Osteoblast (primary cell): ENCODE results near the gene B3GNT7. TPM values are rescaled to one million over a fixed set of nuclear protein-coding genes. Genes with fewer than 3 reads are reported as not detected.
"Not testable (repeated sequence)": the region's sequence is repeated elsewhere in the genome, so short reads cannot be mapped to it uniquely, and the experiment has no call there.

Experiments used
- DNase-seq: peaks from one replicate; pipeline ENCODE4 v3.0.0; 2011; ENCODE audit warnings: low spot score, mixed read lengths; ENCODE audit not compliant: insufficient read length; ENCODE audit errors: missing footprints
- H2AFZ ChIP-seq: 2 replicates; pipeline ENCODE4 v1.6.0; 2011; ENCODE audit warnings: mild to moderate bottlenecking, low read length
- H3K27ac ChIP-seq: 2 replicates; pipeline ENCODE4 v1.5.1; 2011; ENCODE audit warnings: mild to moderate bottlenecking, low read depth, low read length, moderate library complexity
- H3K27me3 ChIP-seq: 2 replicates; pipeline ENCODE4 v1.6.0; 2012; ENCODE audit warnings: mild to moderate bottlenecking, control low read depth, inconsistent platforms, low read length, moderate library complexity; ENCODE audit not compliant: insufficient read depth
- H3K36me3 ChIP-seq: 2 replicates; pipeline ENCODE4 v1.5.1; 2011; ENCODE audit warnings: mild to moderate bottlenecking, low read length, control low read depth, moderate library complexity; ENCODE audit not compliant: insufficient read depth
- H3K4me1 ChIP-seq: 2 replicates; pipeline ENCODE4 v1.5.1; 2011; ENCODE audit warnings: mild to moderate bottlenecking, low read length, control low read depth, moderate library complexity; ENCODE audit not compliant: insufficient read depth
- H3K4me2 ChIP-seq: 2 replicates; pipeline ENCODE4 v1.6.0; 2011; ENCODE audit warnings: mild to moderate bottlenecking, low read length; ENCODE audit not compliant: insufficient read depth
- H3K4me3 ChIP-seq: fragments of 200-600 bp; sonication (generic); 3 replicates; pipeline ENCODE4 v1.5.1; 2012; ENCODE audit warnings: mild to moderate bottlenecking, low read length, inconsistent platforms; ENCODE audit not compliant: insufficient read depth
- H3K79me2 ChIP-seq: 2 replicates; pipeline ENCODE4 v1.6.0; 2012; ENCODE audit warnings: mild to moderate bottlenecking, low read length, control low read depth, inconsistent platforms; ENCODE audit not compliant: insufficient read depth
- H3K9me3 ChIP-seq: 2 replicates; pipeline ENCODE4 v1.5.1; 2011; ENCODE audit warnings: low read depth, low read length, control low read depth
- H4K20me1 ChIP-seq: 2 replicates; pipeline ENCODE4 v1.6.0; 2012; ENCODE audit warnings: mild to moderate bottlenecking, low read length, control low read depth; ENCODE audit not compliant: insufficient read depth
- CTCF ChIP-seq: IDR thresholded peaks from 2 replicates; pipeline ENCODE4 v1.5.1; 2011; ENCODE audit warnings: mild to moderate bottlenecking, low read depth, low read length, moderate library complexity; ENCODE audit errors: extremely low read depth
- total RNA-seq: library from RNA; depleted of rRNA; stranded (reverse); fragments of >200 nt; gene quantifications from 2 replicates; pipeline ENCODE4 v1.2.3, GENCODE V29; 2012

The B3GNT7 gene
- total RNA-seq, 1 donor = 0.72 TPM

- not testable (repeated sequence) for H4K20me1 ChIP-seq, H3K36me3 ChIP-seq, H3K79me2 ChIP-seq, H3K9me3 ChIP-seq, DNase-seq, H3K27me3 ChIP-seq
- peak; percentile 41 for TF ChIP-seq CTCF
- Histone ChIP-seq H3K4me1 (peaks cover 20% of the 10 kb centered on the region), H3K4me3 (peak overlapping the region; percentile 23), H3K27ac (peak overlapping the region; percentile 58), H2AFZ (peak overlapping the region; percentile 77), H3K4me2 (peak overlapping the region; percentile 61)
These were observed 10.3 kb downstream of the B3GNT7 start for GRCh38 chr2:231405601-231406367.

- H3K27ac ChIP-seq, H3K4me2 ChIP-seq, H3K36me3 ChIP-seq, H3K4me3 ChIP-seq, DNase-seq, H3K79me2 ChIP-seq, H2AFZ ChIP-seq, H3K9me3 ChIP-seq, H4K20me1 ChIP-seq, H3K27me3 ChIP-seq: not testable (repeated sequence)
- H3K4me1 ChIP-seq = peaks cover 30% of the 10 kb centered on the region
These were observed 12.2 kb downstream of the B3GNT7 start for GRCh38 chr2:231407686-231408085.

GRCh38 chr2:231408304-231408703 lies 12.8 kb downstream of the B3GNT7 start:
- H3K79me2 ChIP-seq, H2AFZ ChIP-seq, H3K36me3 ChIP-seq, H3K4me2 ChIP-seq, H3K4me3 ChIP-seq, DNase-seq, H3K27me3 ChIP-seq, H3K27ac ChIP-seq, H4K20me1 ChIP-seq, H3K9me3 ChIP-seq: not testable (repeated sequence)
- peaks cover 27% of the 10 kb centered on the region for H3K4me1 ChIP-seq

GRCh38 chr2:231409776-231410175 lies 14.3 kb downstream of the B3GNT7 start:
- DNase-seq = no peak
- Histone ChIP-seq H3K27me3 (peaks cover 2% of the 10 kb centered on the region), H4K20me1 (no peaks in the 10 kb centered on the region), H3K27ac (no peak overlapping the region), H3K9me3 (peaks cover 5% of the 10 kb centered on the region), H3K4me3 (no peak overlapping the region), H2AFZ (no peak overlapping the region), H3K36me3 (no peaks in the 10 kb centered on the region), H3K79me2 (no peaks in the 10 kb centered on the region), H3K4me1 (peaks cover 20% of the 10 kb centered on the region), H3K4me2 (no peak overlapping the region)
- no peak for TF ChIP-seq CTCF

GRCh38 chr2:231410293-231411004 lies 14.9 kb downstream of the B3GNT7 start:
- peaks cover 2% of the 10 kb centered on the region for H3K27me3 ChIP-seq
- no peak overlapping the region for H2AFZ ChIP-seq
- H4K20me1 ChIP-seq = no peaks in the 10 kb centered on the region
- H3K36me3 ChIP-seq = no peaks in the 10 kb centered on the region
- H3K9me3 ChIP-seq = peaks cover 5% of the 10 kb centered on the region
- H3K27ac ChIP-seq = no peak overlapping the region
- no peak overlapping the region for H3K4me3 ChIP-seq
- peak; percentile 41 for TF ChIP-seq CTCF
- peaks cover 20% of the 10 kb centered on the region for H3K4me1 ChIP-seq
- DNase-seq = no peak
- H3K79me2 ChIP-seq = no peaks in the 10 kb centered on the region
- no peak overlapping the region for H3K4me2 ChIP-seq
